GM21737 (cell line): ENCODE measurements around the gene RAD50.
"Not testable (repeated sequence)": the region's sequence is repeated elsewhere in the genome, so short reads cannot be mapped to it uniquely, and the experiment has no call there.

Source experiments
- ATAC-seq: cut with Tn5 transposase; IDR thresholded peaks from one replicate; pipeline ENCODE4 v1.9.1; 2021; ENCODE audit warnings: mild to moderate bottlenecking, moderate library complexity; ENCODE audit not compliant: unreplicated experiment

Gene RAD50

GRCh38 chr5:132556763-132557477 is at the start of gene RAD50:
Gene RAD50 (plus strand): TSS chr5:132556977. CDS start chr5:132557325, 348 bp downstream.
- peak; percentile 97 for ATAC-seq

GRCh38 chr5:132510076-132510475 is 46.7 kb upstream of the RAD50 start:
- no peak for ATAC-seq

- ATAC-seq = not testable (repeated sequence)
Observed at GRCh38 chr5:132513618-132514336, 43.0 kb upstream of the RAD50 start.

DNA sequence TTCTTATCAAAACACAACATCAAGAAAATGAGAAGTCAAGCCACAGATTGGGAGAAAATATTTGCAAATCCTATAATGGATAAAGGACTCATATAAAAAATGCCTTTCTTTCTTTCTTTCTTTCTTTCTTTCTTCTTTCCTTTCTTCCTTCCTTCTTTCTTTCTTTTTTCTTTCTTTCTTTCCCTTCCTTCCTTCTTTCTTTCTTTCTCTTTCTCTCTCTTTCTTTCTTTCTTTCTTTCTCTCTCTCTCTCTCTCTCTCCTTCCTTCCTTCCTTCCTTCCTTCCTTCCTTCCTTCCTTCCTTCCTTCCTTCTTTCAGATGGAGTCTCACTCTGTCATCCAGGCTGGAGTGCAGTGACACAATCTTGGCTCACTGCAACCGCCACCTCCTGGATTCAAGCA is 34.7 kb upstream of the RAD50 start:
- ATAC-seq = not testable (repeated sequence)

DNA sequence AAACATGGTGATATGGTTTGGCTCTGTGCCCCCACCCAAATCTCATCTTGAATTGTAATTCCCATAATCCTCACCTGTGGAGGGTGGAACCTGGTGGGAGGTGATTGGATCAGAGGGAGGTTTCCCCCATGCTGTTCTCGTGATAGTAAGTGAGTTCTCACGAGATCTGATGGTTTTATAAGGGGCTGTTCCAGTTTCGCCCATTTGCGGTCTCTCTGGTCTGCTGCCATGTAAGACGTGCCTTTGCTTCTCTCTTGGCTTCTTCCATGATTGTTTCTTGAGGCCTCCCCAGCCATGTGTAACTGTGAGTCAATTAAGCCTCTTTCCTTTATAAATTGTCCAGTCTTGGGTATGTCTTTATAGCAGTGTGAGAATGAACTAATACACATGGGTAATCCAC is 31.9 kb upstream of the RAD50 start:
- not testable (repeated sequence) for ATAC-seq

- peak; percentile 70 for ATAC-seq
Observed at GRCh38 chr5:132525299-132525724, 31.5 kb upstream of the RAD50 start.

- no peak for ATAC-seq
Observed at GRCh38 chr5:132526290-132526973, 30.3 kb upstream of the RAD50 start.

GRCh38 chr5:132526974-132527564 is 29.7 kb upstream of the RAD50 start:
- ATAC-seq = no peak

DNA sequence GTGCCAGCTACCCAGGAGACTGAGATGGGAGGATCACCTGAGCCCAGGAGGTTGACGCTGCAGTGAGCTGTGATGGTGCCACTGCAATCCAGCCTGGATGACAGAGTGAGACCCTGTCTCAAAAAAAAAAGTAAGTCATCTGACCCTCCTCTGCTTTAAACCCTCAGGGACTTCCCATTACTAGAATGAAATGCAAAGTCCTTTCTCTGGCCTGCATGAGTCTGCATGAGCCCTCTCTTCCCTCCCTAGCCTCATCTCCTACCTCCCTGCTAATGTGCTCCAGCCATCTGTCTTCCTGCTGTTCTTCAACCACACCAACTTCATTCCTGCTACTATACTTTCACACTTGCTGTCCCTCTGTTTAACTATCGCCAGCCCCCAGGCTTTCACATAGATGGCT is 28.8 kb upstream of the RAD50 start:
- ATAC-seq = no peak

GRCh38 chr5:132528866-132529634 is 27.7 kb upstream of the RAD50 start:
- no peak for ATAC-seq

- no peak for ATAC-seq
Observed at GRCh38 chr5:132530946-132531345, 25.8 kb upstream of the RAD50 start.

- no peak for ATAC-seq
Observed at GRCh38 chr5:132539716-132540115, 17.1 kb upstream of the RAD50 start.

- no peak for ATAC-seq
Observed at GRCh38 chr5:132540149-132540548, 16.6 kb upstream of the RAD50 start.

DNA sequence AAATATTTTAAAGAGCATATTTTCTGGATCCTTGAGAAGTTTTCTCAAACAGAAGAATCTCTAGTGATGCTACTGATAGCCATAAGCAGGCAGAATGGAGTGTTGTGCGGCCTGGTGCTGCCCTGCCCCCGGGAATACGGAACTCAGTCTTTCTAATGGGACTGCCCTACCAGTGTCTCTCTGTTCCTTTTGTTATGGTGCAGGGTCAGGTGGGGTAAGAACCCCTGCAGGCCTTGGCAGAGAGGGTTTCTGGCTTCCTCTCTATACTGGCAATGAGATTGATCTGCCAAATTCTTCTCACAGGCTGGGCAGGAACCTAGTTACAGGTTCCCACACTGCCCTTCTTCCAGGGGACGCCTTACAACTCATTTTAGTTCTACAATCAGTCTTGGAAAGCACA is 16.0 kb upstream of the RAD50 start:
- ATAC-seq = no peak

- ATAC-seq = no peak
Observed at GRCh38 chr5:132543472-132544201, 13.1 kb upstream of the RAD50 start, which contains the start of gene IL5. Gene IL5 (minus strand): TSS chr5:132543522. CDS start chr5:132543478, 44 bp downstream.

DNA sequence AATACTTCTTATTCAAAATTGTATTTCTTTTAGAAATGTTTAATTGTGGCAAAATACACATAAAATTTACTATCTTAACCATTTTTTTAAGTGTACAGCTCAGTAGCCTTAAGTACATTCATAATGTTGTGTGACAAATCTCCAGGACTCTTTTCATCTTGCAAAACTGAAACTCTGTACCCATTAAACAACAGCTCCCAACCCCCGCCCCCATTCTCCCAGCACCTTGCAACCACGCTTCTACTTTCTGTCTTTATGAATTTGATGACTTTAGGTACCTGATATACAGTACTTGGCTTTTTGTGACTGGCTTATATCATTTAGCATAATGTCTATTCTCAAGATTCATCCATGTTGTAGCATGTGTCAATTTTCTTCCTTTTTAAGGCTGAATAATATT is 10.7 kb upstream of the RAD50 start:
- no peak for ATAC-seq

DNA sequence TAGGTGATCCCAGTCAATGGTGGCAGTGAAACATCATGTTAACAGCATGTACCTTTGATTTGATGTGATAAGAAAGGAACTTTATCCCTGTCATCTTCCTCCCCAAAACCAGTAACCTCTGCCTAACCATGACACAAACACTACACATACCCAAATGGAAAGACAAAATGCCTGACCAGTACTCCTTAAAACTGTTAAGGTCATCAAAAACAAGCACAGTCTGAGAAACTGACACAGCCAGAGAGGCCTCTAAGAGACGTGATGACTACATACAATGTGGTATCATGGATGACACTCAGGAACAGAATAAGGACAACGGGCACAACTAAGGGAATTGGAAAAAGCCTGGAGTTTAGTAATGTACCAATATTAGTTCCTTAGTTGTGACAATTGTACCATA is 9.5 kb upstream of the RAD50 start:
- ATAC-seq = no peak

- ATAC-seq = not testable (repeated sequence)
Observed at GRCh38 chr5:132548834-132549233, 7.9 kb upstream of the RAD50 start.

GRCh38 chr5:132549576-132549975 is 7.2 kb upstream of the RAD50 start:
- ATAC-seq = no peak
